ENCODE results near the gene RNU1-2.
"Not testable (repeated sequence)": the region's sequence is repeated elsewhere in the genome, so short reads cannot be mapped to it uniquely, and the experiment has no call there.

Gene RNU1-2

GRCh38 chr1:16936580-16936979 lies 40.8 kb downstream of the RNU1-2 start:
- not testable (repeated sequence) for H3K4me3 ChIP-seq (ENCODE audit: low read length); H3K4me1 ChIP-seq (ENCODE audit: insufficient read depth, low read length); H3K27ac ChIP-seq (ENCODE audit: low read depth, low read length); H3K9me3 ChIP-seq (ENCODE audit: insufficient read depth, low read depth, low read length); H3K9ac ChIP-seq (ENCODE audit: low read depth, low read length); H3K27me3 ChIP-seq (ENCODE audit: insufficient read depth, low read length)
- 96% methylated on average over 16 of the region's 16 CpGs for WGBS
- H3K36me3 ChIP-seq (ENCODE audit: insufficient read depth, low read length): peaks cover 64% of the 10 kb centered on the region

DNA sequence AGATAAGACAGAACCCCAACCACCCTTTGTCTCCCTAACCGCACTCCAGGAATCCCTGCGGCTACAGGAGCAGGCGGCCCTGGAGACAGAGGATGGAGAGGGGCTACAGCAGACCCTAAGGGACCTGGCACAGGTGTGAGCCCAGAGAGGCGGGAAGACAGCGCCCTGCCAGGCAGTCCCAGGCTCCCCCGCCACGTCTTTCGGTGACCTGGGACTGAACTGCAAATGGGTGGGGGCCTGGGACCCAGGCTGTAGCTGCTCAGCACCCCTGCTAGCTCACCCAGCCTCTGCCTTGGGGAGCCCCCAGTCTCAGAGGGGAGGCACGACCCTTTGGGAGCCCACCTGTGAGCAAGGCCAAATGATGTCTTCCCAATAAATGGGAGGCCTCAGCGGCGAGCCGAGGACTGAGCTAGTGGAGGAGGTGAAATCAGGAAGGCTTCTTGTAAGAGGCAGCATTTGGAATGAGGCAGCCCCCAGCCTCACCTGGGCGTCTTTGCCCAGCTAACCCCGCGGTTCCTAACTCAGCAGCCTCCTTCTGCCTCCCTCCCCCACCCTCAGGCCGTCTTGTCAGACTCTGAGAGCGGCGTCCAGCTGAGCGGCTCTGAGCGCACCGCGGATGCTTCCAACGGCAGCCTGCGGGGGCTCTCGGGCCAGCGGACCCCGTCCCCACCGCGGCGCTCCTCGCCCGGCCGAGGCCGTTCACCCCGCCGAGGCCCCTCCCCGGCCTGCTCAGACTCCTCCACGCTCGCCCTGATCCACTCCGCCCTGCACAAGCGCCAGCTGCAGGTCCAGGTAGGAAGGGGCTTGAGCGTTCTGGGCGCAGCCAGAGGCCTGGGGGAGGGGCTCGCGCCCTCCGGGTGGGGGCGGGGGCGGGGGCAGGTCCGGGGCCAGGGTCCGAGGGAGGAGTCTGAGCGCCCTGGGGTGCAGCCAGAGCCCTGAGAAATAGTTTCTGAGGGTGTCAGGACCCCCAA lies 42.9 kb downstream of the RNU1-2 start:
- Histone ChIP-seq H3K4me3 (ENCODE audit: low read length) (peak overlapping the region; percentile 50), H3K9ac (ENCODE audit: low read depth, low read length) (peak overlapping the region; percentile 58), H3K36me3 (ENCODE audit: insufficient read depth, low read length) (peaks cover 65% of the 10 kb centered on the region), H3K27ac (ENCODE audit: low read depth, low read length) (peak overlapping the region; percentile 71), H3K27me3 (ENCODE audit: insufficient read depth, low read length) (no peaks in the 10 kb centered on the region), H3K4me1 (ENCODE audit: insufficient read depth, low read length) (peaks cover 4% of the 10 kb centered on the region), H3K9me3 (ENCODE audit: insufficient read depth, low read depth, low read length) (no peaks in the 10 kb centered on the region)
- 21% methylated on average over 51 of the region's 51 CpGs for whole genome bisulfite sequencing

- 90% methylated on average over 32 of the region's 32 CpGs for WGBS
- H3K4me3 ChIP-seq (ENCODE audit: low read length): peak overlapping the region; percentile 26; the same call in 1 of the 2 replicates
These were observed 43.8 kb downstream of the RNU1-2 start for GRCh38 chr1:16939386-16940180.

DNA sequence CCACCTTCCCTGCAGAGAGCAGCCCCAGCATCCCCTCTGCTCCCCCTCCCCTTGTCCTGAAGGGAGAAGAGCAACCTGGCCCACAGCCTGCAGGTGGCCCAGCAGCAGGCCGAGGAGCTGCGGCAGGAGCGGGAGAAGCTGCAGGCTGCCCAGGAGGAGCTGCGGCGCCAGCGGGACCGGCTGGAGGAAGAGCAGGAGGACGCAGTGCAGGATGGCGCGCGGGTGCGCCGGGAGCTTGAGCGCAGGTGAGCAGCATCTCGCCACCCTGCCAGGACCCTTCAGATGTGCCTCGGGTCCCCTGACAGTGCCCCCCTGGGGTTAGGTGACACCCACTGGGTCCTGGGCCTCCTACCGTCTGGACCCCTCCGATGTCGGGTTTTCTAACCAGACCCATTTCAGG lies 48.3 kb downstream of the RNU1-2 start:
- no peak overlapping the region for H3K9ac ChIP-seq (ENCODE audit: low read depth, low read length)
- WGBS: 95% methylated on average over 19 of the region's 19 CpGs
- no peak overlapping the region for H3K27ac ChIP-seq (ENCODE audit: low read depth, low read length)
- H3K27me3 ChIP-seq (ENCODE audit: insufficient read depth, low read length): no peaks in the 10 kb centered on the region
- no peaks in the 10 kb centered on the region for H3K4me1 ChIP-seq (ENCODE audit: insufficient read depth, low read length)
- H3K4me3 ChIP-seq (ENCODE audit: low read length): no peak overlapping the region
- peaks cover 62% of the 10 kb centered on the region for H3K36me3 ChIP-seq (ENCODE audit: insufficient read depth, low read length)
- H3K9me3 ChIP-seq (ENCODE audit: insufficient read depth, low read depth, low read length): no peaks in the 10 kb centered on the region

More at GRCh38 chr1:16939386-16940180, 43.8 kb downstream of the RNU1-2 start:
- H3K9me3 ChIP-seq (ENCODE audit: insufficient read depth, low read depth, low read length); H3K27me3 ChIP-seq (ENCODE audit: insufficient read depth, low read length); H3K9ac ChIP-seq (ENCODE audit: low read depth, low read length); H3K4me1 ChIP-seq (ENCODE audit: insufficient read depth, low read length): not testable (repeated sequence)
- peaks cover 64% of the 10 kb centered on the region for H3K36me3 ChIP-seq (ENCODE audit: insufficient read depth, low read length)
- peak overlapping the region; percentile 41; the same call in 1 of the 2 replicates for H3K27ac ChIP-seq (ENCODE audit: low read depth, low read length)

- peaks cover 62% of the 10 kb centered on the region for H3K36me3 ChIP-seq (ENCODE audit: insufficient read depth, low read length)
- H3K27me3 ChIP-seq (ENCODE audit: insufficient read depth, low read length); H3K9me3 ChIP-seq (ENCODE audit: insufficient read depth, low read depth, low read length); H3K4me3 ChIP-seq (ENCODE audit: low read length); H3K27ac ChIP-seq (ENCODE audit: low read depth, low read length); H3K4me1 ChIP-seq (ENCODE audit: insufficient read depth, low read length); H3K9ac ChIP-seq (ENCODE audit: low read depth, low read length): not testable (repeated sequence)
- 92% methylated on average over 1 of the region's 9 CpGs for WGBS
These were observed 49.7 kb downstream of the RNU1-2 start for GRCh38 chr1:16945512-16945911.

All from HUES64 (cell line).